DND-41 (cell line): ENCODE measurements around the gene ENTPD2.

Source experiments
- EZH2 ChIP-seq: IDR thresholded peaks from 3 replicates; pipeline ENCODE4 v1.6.1; 2012; ENCODE audit warnings: borderline replicate concordance, low read depth, mild to moderate bottlenecking, moderate library complexity, low read length, inconsistent platforms; ENCODE audit not compliant: severe bottlenecking
- TF ChIP-seq, protein P1 (sequence below): IDR thresholded peaks from 2 replicates; pipeline ENCODE4 v1.5.1; 2012; ENCODE audit warnings: borderline replicate concordance, low read length, moderate library complexity, mild to moderate bottlenecking; ENCODE audit not compliant: poor library complexity, severe bottlenecking; ENCODE audit errors: extremely low read depth

- TF ChIP-seq, protein P1, sequence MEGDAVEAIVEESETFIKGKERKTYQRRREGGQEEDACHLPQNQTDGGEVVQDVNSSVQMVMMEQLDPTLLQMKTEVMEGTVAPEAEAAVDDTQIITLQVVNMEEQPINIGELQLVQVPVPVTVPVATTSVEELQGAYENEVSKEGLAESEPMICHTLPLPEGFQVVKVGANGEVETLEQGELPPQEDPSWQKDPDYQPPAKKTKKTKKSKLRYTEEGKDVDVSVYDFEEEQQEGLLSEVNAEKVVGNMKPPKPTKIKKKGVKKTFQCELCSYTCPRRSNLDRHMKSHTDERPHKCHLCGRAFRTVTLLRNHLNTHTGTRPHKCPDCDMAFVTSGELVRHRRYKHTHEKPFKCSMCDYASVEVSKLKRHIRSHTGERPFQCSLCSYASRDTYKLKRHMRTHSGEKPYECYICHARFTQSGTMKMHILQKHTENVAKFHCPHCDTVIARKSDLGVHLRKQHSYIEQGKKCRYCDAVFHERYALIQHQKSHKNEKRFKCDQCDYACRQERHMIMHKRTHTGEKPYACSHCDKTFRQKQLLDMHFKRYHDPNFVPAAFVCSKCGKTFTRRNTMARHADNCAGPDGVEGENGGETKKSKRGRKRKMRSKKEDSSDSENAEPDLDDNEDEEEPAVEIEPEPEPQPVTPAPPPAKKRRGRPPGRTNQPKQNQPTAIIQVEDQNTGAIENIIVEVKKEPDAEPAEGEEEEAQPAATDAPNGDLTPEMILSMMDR, result no peak
- no peak for TF ChIP-seq EZH2
Measured at GRCh38 chr9:137077010-137077747, 23.3 kb upstream of the ENTPD2 start, which contains the start of gene UAP1L1.
